NT2/D1 (cell line): ENCODE measurements around the gene LANCL3.

Source experiments
- DNase-seq: peaks from one replicate; pipeline ENCODE4 v3.0.0-alpha.2; 2011; ENCODE audit warnings: low read depth, low spot score
- H3K27me3 ChIP-seq: 2 replicates; pipeline ENCODE4 v1.6.0; 2011; ENCODE audit warnings: mild to moderate bottlenecking; ENCODE audit not compliant: insufficient read length, insufficient read depth
- H3K36me3 ChIP-seq: 2 replicates; pipeline ENCODE4 v1.6.1; 2011; ENCODE audit warnings: mild to moderate bottlenecking, low read length, mixed read lengths; ENCODE audit not compliant: insufficient read depth, insufficient read length
- H3K4me1 ChIP-seq: 2 replicates; pipeline ENCODE4 v1.5.1; 2011; ENCODE audit not compliant: insufficient read depth, insufficient read length
- H3K4me3 ChIP-seq: 2 replicates; pipeline ENCODE4 v1.5.1; 2011; ENCODE audit warnings: low read depth; ENCODE audit not compliant: insufficient read length
- H3K9ac ChIP-seq: 2 replicates; pipeline ENCODE4 v1.6.0; 2011; ENCODE audit warnings: low read depth; ENCODE audit not compliant: insufficient read length
- H3K9me3 ChIP-seq: 2 replicates; pipeline ENCODE4 v1.5.1; 2011; ENCODE audit warnings: mild to moderate bottlenecking, low read length; ENCODE audit not compliant: insufficient read depth
- SUZ12 ChIP-seq: IDR thresholded peaks from 2 replicates; pipeline ENCODE4 v1.6.1; 2011; ENCODE audit not compliant: insufficient read length, insufficient read depth; ENCODE audit errors: extremely low read depth
- YY1 ChIP-seq: IDR thresholded peaks from 2 replicates; pipeline ENCODE4 v1.6.1; 2011; ENCODE audit not compliant: insufficient read length, insufficient read depth
- ZNF274 ChIP-seq: IDR thresholded peaks from 2 replicates; pipeline ENCODE4 v1.6.1; 2011; ENCODE audit warnings: mild to moderate bottlenecking, low read depth, low read length

LANCL3 gene

DNA sequence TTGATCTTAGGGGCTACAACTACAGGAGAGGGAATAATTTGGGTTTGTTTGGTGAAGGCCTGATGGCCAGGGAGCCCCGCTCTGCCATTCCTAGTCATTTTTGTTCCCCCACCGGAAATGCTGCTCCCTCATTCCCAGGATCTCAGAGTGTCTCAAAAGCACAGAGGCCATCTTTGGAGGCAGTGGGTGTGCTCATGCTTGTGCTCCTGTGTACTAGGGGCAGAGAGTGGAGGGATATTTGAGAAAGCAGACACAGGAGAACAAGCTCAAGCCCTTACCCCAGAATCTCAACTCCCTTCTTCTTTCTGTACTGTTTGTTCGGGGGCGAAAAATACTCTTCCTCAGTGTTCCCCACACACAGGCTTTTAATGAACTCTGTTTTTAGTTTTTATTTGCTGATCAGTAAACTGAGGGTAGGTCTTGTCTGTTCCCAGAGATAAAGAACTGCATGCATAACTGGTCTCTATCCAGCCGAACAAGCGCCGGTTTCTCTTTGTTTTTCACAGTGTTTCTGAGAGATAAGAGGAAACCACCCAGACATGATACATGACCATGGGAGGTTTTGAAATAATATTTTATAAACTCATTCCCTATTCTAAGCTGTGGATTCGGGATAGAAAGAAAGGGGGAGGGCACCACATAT lies 81.2 kb downstream of the LANCL3 start:
- no peak for DNase-seq

DNA sequence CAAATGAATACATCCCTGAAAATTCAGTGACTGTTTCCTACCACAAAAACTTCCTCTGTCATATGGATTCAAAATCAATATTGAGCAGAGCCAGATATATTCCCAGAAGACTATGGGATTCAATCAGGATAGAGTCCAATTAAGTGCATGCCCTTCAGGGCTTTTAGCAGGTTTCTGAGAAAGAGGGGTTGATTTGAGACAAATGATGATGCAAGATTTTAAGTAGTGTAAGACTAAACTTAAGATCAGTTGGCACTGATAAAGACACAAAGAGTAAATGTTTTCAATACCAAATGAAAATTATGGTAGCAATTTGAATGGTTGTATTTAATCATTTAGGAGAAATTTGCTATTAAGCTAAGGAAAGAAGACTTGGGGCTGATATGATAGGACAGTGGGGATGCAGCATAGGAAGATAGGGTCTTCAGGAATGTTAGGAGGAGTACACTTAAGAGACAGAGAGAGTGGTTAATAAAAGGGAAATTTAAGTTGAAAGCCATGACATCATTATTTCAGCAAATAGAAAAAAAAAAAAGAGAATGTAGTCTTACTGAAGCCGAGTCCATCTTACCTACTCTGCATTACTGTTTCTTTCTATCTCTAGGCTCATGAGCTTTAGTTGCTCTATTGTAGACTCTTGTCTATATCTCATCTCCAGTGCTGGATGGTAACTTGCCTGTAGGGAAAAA lies 82.1 kb downstream of the LANCL3 start:
- Histone ChIP-seq H3K4me3 (no peak overlapping the region), H3K9me3 (no peaks in the 10 kb centered on the region), H3K27me3 (no peaks in the 10 kb centered on the region), H3K4me1 (no peaks in the 10 kb centered on the region), H3K9ac (no peak overlapping the region), H3K36me3 (no peaks in the 10 kb centered on the region)
- TF ChIP-seq SUZ12, result no peak
- TF ChIP-seq ZNF274, result no peak
- no peak for TF ChIP-seq YY1
- no peak for DNase-seq

More for the DNA sequence above, 81.2 kb downstream of the LANCL3 start:
- no peak overlapping the region for H3K4me3 ChIP-seq
- no peaks in the 10 kb centered on the region for H3K9me3 ChIP-seq
- no peaks in the 10 kb centered on the region for H3K36me3 ChIP-seq
- TF ChIP-seq YY1 (no peak), ZNF274 (no peak), SUZ12 (no peak)
- H3K27me3 ChIP-seq, result no peaks in the 10 kb centered on the region
- no peaks in the 10 kb centered on the region for H3K4me1 ChIP-seq
- H3K9ac ChIP-seq, result no peak overlapping the region

DNA sequence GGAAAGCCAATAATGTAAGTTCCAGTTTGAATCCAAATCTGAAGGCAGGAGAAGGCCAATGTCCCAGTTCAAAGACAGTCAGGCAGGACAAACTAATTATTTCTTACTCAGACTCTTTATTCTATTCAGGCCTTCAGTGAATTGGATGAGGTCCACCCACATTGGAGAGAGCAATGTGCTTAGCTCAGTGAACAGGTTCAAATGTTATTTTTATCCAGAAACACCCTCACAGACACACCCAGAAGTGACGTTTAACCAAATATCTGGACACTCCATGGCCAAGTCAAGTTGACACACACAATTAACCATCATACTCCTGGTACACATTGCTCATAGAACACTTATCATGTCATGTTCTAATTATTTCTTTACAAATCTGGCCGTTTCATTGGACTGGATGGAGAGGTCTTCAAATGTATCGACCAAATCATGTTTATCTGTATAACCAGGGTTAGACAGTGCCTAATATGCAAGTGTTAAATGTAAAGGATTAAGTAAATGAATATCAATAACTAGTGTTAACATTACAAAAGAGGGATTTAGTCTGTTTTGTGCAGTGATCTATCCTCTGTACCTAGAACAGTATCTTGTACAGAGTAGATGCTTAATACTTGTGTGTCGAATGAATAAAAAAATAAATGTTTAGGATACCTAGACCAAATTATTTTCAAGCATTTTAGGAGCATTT lies 87.0 kb downstream of the LANCL3 start:
- Histone ChIP-seq H3K36me3 (no peaks in the 10 kb centered on the region), H3K9me3 (no peaks in the 10 kb centered on the region), H3K4me3 (no peak overlapping the region), H3K4me1 (no peaks in the 10 kb centered on the region), H3K9ac (no peak overlapping the region), H3K27me3 (no peaks in the 10 kb centered on the region)
- no peak for DNase-seq
- TF ChIP-seq SUZ12 (no peak), ZNF274 (no peak), YY1 (no peak)

DNA sequence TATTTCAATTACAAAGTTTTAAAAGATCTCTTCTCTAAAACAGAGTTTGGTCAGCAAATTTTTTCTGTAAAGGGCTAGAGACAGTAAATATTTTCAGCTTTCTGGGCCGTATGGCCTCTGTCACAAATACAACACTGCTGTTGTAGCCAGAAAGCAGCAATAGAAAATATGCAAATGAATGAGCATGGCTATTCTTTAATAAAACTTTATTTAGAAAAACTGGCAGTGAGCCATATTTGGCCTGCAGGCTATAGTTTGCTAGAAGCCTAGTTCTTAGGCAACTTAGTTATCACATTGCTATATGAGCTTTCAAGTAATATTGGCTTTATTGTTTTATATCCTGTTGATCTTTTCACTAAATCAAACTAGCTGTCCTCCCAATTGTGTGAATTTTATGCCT lies 87.6 kb downstream of the LANCL3 start:
- Histone ChIP-seq H3K36me3 (no peaks in the 10 kb centered on the region), H3K4me3 (no peak overlapping the region), H3K9ac (no peak overlapping the region), H3K27me3 (no peaks in the 10 kb centered on the region), H3K4me1 (no peaks in the 10 kb centered on the region), H3K9me3 (no peaks in the 10 kb centered on the region)
- DNase-seq, result no peak
- TF ChIP-seq YY1, result no peak
- TF ChIP-seq ZNF274, result no peak
- no peak for TF ChIP-seq SUZ12

DNA sequence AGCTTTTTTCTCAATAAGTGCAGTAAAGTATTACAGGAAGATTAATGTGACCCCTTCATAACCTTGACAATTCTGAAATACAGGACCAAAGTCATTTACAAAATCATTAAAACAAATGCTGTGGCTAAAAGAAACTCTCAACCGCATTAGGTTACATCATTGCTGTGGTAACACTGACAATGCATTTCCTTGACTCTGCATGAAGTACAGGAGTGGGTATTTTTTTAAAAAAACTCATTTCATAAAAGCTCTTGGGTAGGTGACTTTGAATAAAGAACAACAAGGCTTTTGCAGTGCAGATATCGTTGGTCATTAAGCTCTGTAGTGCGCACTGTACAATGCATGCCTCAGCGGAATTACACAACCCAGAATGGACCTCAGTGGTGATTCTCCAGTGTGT lies 90.7 kb downstream of the LANCL3 start:
- Histone ChIP-seq H3K4me1 (no peaks in the 10 kb centered on the region), H3K9me3 (no peaks in the 10 kb centered on the region), H3K4me3 (no peak overlapping the region), H3K27me3 (no peaks in the 10 kb centered on the region), H3K9ac (no peak overlapping the region), H3K36me3 (no peaks in the 10 kb centered on the region)
- no peak for DNase-seq
- TF ChIP-seq SUZ12 (no peak), YY1 (no peak)

DNA sequence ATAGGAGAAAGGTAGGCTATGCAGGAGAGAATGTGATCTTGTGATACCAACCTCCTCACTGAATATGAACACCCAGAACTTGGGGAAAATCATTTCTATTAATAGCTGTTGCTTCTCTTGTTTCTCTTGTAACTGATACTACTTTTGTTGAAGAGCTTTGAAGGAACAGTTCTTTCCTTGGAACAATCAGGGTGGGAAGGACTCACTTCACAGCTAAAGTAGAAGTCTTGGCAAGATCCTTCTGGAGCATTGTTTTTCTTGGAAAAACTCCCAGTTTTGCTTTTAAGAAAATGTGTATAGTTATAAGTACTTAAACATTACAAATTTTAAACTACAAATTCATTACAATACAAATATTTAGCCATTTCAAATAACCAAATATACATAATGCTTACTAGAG lies 95.1 kb downstream of the LANCL3 start:
- no peak for DNase-seq
- H3K27me3 ChIP-seq, result no peaks in the 10 kb centered on the region
- no peaks in the 10 kb centered on the region for H3K9me3 ChIP-seq
- H3K36me3 ChIP-seq, result no peaks in the 10 kb centered on the region
- no peak overlapping the region for H3K9ac ChIP-seq
- no peak overlapping the region for H3K4me3 ChIP-seq
- TF ChIP-seq ZNF274 (no peak), SUZ12 (no peak), YY1 (no peak)
- H3K4me1 ChIP-seq, result no peaks in the 10 kb centered on the region

DNA sequence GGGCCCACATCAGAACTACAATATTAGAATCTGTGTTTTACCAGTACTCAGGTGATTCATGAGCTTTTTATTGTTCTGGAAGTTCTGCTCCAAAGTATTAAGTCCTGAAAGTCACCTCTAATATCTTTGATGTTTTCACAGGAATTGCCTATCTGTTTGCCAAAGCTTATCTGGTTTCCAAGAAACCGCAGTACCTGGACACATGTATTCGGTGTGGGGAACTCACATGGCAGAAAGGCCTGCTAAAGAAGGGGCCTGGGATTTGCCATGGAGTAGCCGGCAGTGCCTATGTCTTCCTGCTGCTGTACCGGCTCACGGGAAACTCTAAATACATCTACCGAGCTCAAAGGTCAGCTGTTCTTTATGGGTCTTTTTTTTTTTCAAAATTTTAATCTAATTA lies 95.7 kb downstream of the LANCL3 start:
- Histone ChIP-seq H3K9me3 (no peaks in the 10 kb centered on the region), H3K27me3 (no peaks in the 10 kb centered on the region), H3K9ac (no peak overlapping the region), H3K4me3 (no peak overlapping the region), H3K4me1 (no peaks in the 10 kb centered on the region), H3K36me3 (no peaks in the 10 kb centered on the region)
- no peak for TF ChIP-seq YY1
- no peak for TF ChIP-seq SUZ12
- TF ChIP-seq ZNF274, result no peak
- no peak for DNase-seq
